Activated CD8-positive, alpha-beta memory T cell treated with anti-CD3 and anti-CD28 coated beads, Interleukin-2, amount 10 ng/mL, durations not matched to agents 7 days and 5 days (primary cell): Measurements from ENCODE around the gene LUZP1. TPM values are rescaled to one million over a fixed set of nuclear protein-coding genes. Genes with fewer than 3 reads are reported as not detected.

ENCODE experiments used
- ATAC-seq: fragments of 150-1000 bp; cut with Tn5 transposase; one replicate; pipeline ENCODE4 v1.10.0; 2021; ENCODE audit warnings: moderate library complexity
- CTCF ChIA-PET: fragments of 350-600 bp; sonication (Branson Sonifier 250); formaldehyde crosslinking; loops from one replicate; lab custom pipeline; 2021; ENCODE audit warnings: antibody characterized with exemption; lab: Charles Lee
- DNase-seq: peaks from one replicate; pipeline ENCODE4 v3.0.0-alpha.2; 2020
- H3K27ac Mint-ChIP-seq: one replicate; pipeline ENCODE4 v1.8.0; 2021; ENCODE audit warnings: mild to moderate bottlenecking, mixed read lengths
- H3K27me3 Mint-ChIP-seq: one replicate; pipeline ENCODE4 v1.8.0; 2021; ENCODE audit warnings: mixed read lengths
- H3K36me3 Mint-ChIP-seq: one replicate; pipeline ENCODE4 v1.8.0; 2021; ENCODE audit warnings: mild to moderate bottlenecking, mixed read lengths
- H3K4me1 Mint-ChIP-seq: one replicate; pipeline ENCODE4 v1.8.0; 2021; ENCODE audit warnings: mixed read lengths
- H3K4me3 Mint-ChIP-seq: one replicate; pipeline ENCODE4 v1.8.0; 2021; ENCODE audit warnings: mild to moderate bottlenecking, moderate library complexity, mixed read lengths
- H3K9me3 Mint-ChIP-seq: one replicate; pipeline ENCODE4 v1.8.0; 2022; ENCODE audit warnings: low read depth, mixed read lengths
- total RNA-seq, 2 experiments: library from RNA; stranded (reverse); gene quantifications; one replicate each; pipeline ENCODE4 v1.2.3, GENCODE V29; 2021

Gene LUZP1
- total RNA-seq, 2 experiments from 2014 or later: 19.5 to 20.4 TPM

DNA sequence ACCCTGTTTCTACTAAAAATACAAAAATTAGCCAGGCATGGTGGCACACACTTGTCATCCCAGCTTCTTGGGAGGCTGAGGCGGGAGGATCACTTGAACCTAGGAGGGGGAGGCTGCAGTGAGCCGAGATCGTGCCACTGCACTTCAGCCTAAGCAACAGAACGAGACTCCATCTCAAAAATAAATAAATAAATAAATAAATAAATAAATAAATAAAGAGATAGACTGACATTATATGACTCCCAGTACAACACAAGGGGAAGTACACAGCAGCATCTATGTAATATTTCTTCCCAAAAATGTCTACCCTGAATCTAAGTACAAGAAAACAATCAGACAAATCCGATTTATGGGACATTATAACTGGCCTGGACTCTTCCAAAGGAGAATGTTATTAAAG is 35.1 kb downstream of the LUZP1 start:
- H3K4me3 Mint-ChIP-seq: no peak overlapping the region

DNA sequence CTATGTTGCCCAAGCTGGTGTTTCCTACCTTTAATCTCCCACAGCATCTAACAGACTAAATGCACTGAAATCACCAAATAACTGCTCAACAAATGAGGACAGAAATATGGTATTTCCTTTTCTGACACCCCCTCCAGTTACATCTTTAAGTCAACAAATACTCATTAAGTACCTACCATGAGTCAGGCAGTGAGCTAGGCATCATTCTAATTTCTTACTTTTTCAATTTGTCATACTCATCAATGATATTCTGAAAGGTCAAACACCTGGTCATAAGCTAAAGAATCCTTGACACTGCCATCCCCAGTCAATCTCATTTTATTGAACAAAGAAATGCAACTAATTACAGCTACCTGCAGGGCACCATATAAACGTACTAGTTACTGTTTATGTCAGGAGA is 36.6 kb downstream of the LUZP1 start:
- Mint-ChIP-seq H3K4me3 (no peak overlapping the region), H3K4me1 (peaks cover 3% of the 10 kb centered on the region), H3K27ac (no peak overlapping the region), H3K9me3 (no peaks in the 10 kb centered on the region), H3K27me3 (no peaks in the 10 kb centered on the region), H3K36me3 (peaks cover 3% of the 10 kb centered on the region)
- DNase-seq (no peak), ATAC-seq (no peak)
- CTCF ChIA-PET: interaction anchor here (2.1 to 4.3 kb wide), 3 partner anchors 13 to 52 kb away, joined by 4 to 23 read pairs (median 6); no protein-coding TSS in a partner anchor

More for the DNA sequence above, 35.1 kb downstream of the LUZP1 start:
- ATAC-seq (no peak), DNase-seq (no peak)
- Mint-ChIP-seq H3K9me3 (no peaks in the 10 kb centered on the region), H3K27ac (no peak overlapping the region), H3K36me3 (peaks cover 3% of the 10 kb centered on the region), H3K27me3 (no peaks in the 10 kb centered on the region), H3K4me1 (peaks cover 3% of the 10 kb centered on the region)
- CTCF ChIA-PET: interaction anchor here (2.2 to 4.3 kb wide), 2 partner anchors 22 to 50 kb away, joined by 4 to 23 read pairs; no protein-coding TSS in a partner anchor

GRCh38 chr1:23129846-23130245 is 38.8 kb downstream of the LUZP1 start:
- Mint-ChIP-seq H3K4me3 (no peak overlapping the region), H3K27ac (no peak overlapping the region), H3K9me3 (no peaks in the 10 kb centered on the region), H3K4me1 (peaks cover 13% of the 10 kb centered on the region), H3K27me3 (no peaks in the 10 kb centered on the region), H3K36me3 (peaks cover 3% of the 10 kb centered on the region)
- ATAC-seq: no peak
- CTCF ChIA-PET: no interaction called here
- no peak for DNase-seq

GRCh38 chr1:23126801-23127200 is 41.9 kb downstream of the LUZP1 start:
- Mint-ChIP-seq H3K9me3 (no peaks in the 10 kb centered on the region), H3K4me3 (no peak overlapping the region)

DNA sequence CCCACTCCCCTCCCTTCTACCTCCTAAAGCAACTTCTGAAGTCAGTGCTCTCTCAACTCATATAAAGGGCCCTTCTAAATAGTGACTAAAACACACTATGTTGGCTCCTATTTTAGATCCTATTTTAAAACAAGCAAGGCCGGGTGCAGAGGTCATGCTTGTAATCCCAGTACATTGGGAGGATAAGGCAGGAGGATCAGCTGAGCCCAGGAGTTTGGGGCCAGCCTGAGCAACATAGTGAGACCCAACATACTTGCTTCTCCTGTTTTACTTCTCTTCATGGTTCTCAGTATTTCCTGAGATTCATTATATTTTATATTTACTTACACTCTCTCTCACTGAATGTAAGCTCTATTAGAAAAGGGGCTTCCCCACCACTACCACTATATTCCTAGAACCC is 42.5 kb downstream of the LUZP1 start:
- CTCF ChIA-PET: interaction anchor here (5.4 kb wide), 1 partner anchor 58 kb away, joined by 24 read pairs; no protein-coding TSS in a partner anchor
- no peaks in the 10 kb centered on the region for H3K9me3 Mint-ChIP-seq
- DNase-seq (no peak), ATAC-seq (no peak)
- H3K27me3 Mint-ChIP-seq: no peaks in the 10 kb centered on the region
- no peak overlapping the region for H3K27ac Mint-ChIP-seq
- H3K4me3 Mint-ChIP-seq: no peak overlapping the region
- peaks cover 25% of the 10 kb centered on the region for H3K4me1 Mint-ChIP-seq
- H3K36me3 Mint-ChIP-seq: peaks cover 3% of the 10 kb centered on the region

More at GRCh38 chr1:23126801-23127200, 41.9 kb downstream of the LUZP1 start:
- CTCF ChIA-PET: interaction anchor here (1.8 kb wide), 1 partner anchor 57 kb away, joined by 6 read pairs; no protein-coding TSS in a partner anchor
- peaks cover 3% of the 10 kb centered on the region for H3K36me3 Mint-ChIP-seq
- no peaks in the 10 kb centered on the region for H3K27me3 Mint-ChIP-seq
- DNase-seq (no peak), ATAC-seq (no peak)
- peaks cover 25% of the 10 kb centered on the region for H3K4me1 Mint-ChIP-seq
- H3K27ac Mint-ChIP-seq: no peak overlapping the region

DNA sequence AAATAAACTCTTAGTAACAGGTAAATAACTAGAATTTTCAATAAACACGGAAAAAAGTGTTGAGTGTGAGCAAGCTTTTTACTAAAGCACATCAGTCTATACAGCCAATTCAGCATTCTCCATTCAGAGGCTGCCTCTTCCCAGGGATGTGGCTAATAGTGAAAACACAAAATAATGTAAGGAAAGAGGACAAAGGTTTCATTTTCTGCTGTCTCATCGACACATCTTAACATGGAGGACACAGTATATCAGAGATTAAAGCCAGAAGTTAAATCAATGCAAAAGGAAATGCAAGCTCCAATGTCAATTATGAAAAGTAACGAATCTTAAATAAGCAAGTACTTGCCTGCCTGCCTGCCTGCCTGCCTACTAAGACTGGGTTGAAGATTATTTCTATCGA is 43.2 kb downstream of the LUZP1 start:
- H3K27ac Mint-ChIP-seq: no peak overlapping the region
- no peak for ATAC-seq
- no peaks in the 10 kb centered on the region for H3K9me3 Mint-ChIP-seq
- CTCF ChIA-PET: interaction anchor here (1.5 to 5.4 kb wide), 2 partner anchors 43 to 59 kb away, joined by 3 to 24 read pairs; partner anchors contain the start of gene LUZP1
- no peak for DNase-seq
- H3K27me3 Mint-ChIP-seq: no peaks in the 10 kb centered on the region
- H3K4me1 Mint-ChIP-seq: peaks cover 26% of the 10 kb centered on the region
- H3K36me3 Mint-ChIP-seq: peaks cover 2% of the 10 kb centered on the region
- H3K4me3 Mint-ChIP-seq: no peak overlapping the region

- Mint-ChIP-seq H3K27me3 (no peaks in the 10 kb centered on the region), H3K4me1 (peaks cover 32% of the 10 kb centered on the region), H3K9me3 (no peaks in the 10 kb centered on the region), H3K27ac (no peak overlapping the region), H3K4me3 (no peak overlapping the region), H3K36me3 (peaks cover under 1% of the 10 kb centered on the region)
- CTCF ChIA-PET: interaction anchor here (0.6 to 5.4 kb wide), 4 partner anchors 24 to 60 kb away, joined by 3 to 24 read pairs (median 3); partner anchors contain the start of gene LUZP1
- no peak for ATAC-seq
- no peak for DNase-seq
Measured at GRCh38 chr1:23124259-23125026, 44.2 kb downstream of the LUZP1 start.

GRCh38 chr1:23123528-23123927 is 45.1 kb downstream of the LUZP1 start:
- ATAC-seq (no peak), DNase-seq (no peak)
- Mint-ChIP-seq H3K9me3 (no peaks in the 10 kb centered on the region), H3K36me3 (no peaks in the 10 kb centered on the region), H3K27ac (no peak overlapping the region), H3K4me1 (peaks cover 41% of the 10 kb centered on the region), H3K27me3 (no peaks in the 10 kb centered on the region), H3K4me3 (no peak overlapping the region)
- CTCF ChIA-PET: interaction anchor here (0.6 to 5.4 kb wide), 5 partner anchors 23 to 1341 kb away, joined by 3 to 24 read pairs (median 3); no protein-coding TSS in a partner anchor

DNA sequence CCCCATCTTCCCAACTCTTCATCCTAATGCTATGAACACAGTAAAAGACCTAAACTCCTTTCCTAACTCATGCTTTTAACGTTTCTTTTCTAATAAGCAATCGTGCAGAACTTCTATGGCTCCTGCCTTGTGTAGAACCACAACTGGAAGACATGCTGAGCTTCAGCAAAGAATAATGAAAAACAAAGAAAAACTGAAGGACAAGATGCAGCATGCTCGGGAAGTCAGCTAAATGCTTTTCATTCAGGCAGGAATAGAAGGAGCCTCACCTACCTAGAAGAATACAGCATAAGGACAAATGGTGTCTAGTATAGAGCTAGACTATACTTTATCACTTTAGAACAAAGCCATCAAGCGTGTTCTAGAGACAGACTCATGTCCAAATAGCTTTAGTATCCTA is 45.9 kb downstream of the LUZP1 start:
- no peak overlapping the region for H3K4me3 Mint-ChIP-seq
- no peak for DNase-seq
- no peak for ATAC-seq
- H3K27me3 Mint-ChIP-seq: no peaks in the 10 kb centered on the region
- no peaks in the 10 kb centered on the region for H3K9me3 Mint-ChIP-seq
- H3K36me3 Mint-ChIP-seq: peaks cover 2% of the 10 kb centered on the region
- H3K4me1 Mint-ChIP-seq: peaks cover 44% of the 10 kb centered on the region
- CTCF ChIA-PET: interaction anchor here (0.9 to 5.4 kb wide), 5 partner anchors 29 to 62 kb away, joined by 3 to 24 read pairs (median 3); no protein-coding TSS in a partner anchor
- H3K27ac Mint-ChIP-seq: no peak overlapping the region

DNA sequence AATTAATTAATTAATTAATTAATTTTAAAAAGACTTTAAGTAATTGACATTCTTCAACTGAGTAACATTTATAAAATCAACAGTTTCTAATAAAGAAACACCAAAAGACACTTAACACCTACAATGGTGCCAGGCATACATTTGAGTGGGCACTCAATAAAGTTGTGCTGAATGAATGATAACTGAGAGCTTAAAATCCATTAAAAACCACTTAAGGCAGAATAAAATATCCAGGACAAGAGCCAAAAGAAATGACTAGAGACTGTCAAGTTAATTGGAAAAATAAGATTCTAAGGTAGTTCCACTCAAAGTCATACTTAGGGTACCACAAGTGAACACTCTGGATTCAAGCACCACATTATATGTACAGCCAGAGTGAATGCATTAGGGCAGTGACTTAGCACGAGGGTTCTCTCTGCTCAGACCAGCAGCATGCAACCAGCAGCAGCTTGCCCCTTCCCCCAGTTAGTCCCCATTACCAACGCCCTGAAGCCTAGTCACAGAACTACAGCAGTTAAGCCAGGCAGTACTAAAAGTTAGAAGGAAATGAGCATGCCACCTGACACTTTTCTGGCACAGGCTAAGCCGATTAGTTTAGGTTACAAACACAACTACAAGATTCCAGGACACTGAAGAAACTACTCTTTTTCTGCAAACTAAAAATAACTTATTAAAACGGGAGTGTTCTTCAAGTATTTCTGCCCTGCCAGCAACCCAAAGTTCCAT is 46.5 kb downstream of the LUZP1 start:
- Mint-ChIP-seq H3K36me3 (peaks cover 2% of the 10 kb centered on the region), H3K27me3 (no peaks in the 10 kb centered on the region), H3K27ac (no peak overlapping the region), H3K4me1 (peaks cover 44% of the 10 kb centered on the region), H3K4me3 (no peak overlapping the region), H3K9me3 (no peaks in the 10 kb centered on the region)
- DNase-seq: no peak
- no peak for ATAC-seq
- CTCF ChIA-PET: interaction anchor here (1.1 to 5.4 kb wide), 3 partner anchors 28 to 62 kb away, joined by 3 to 24 read pairs (median 4); no protein-coding TSS in a partner anchor

DNA sequence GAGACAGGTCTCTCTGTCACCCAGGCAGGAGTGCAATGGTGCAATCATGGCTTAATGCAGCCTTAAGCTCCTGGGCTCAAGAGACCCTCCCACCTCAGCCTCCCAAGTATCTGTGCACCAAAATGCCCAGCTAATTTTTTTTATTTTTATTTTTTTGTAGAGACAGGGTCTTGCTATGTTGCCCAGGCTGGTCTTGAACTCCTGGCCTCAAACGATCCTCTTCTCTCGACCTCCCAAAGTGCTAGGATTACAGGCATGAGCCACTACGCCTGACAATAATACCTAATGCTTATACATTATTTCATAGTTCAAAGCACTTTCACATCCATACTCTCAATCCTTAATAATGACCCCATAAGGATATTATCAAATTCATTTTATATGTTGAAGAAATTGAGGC is 48.3 kb downstream of the LUZP1 start:
- Mint-ChIP-seq H3K27me3 (no peaks in the 10 kb centered on the region), H3K27ac (no peak overlapping the region), H3K36me3 (peaks cover 2% of the 10 kb centered on the region), H3K4me3 (no peak overlapping the region), H3K9me3 (no peaks in the 10 kb centered on the region), H3K4me1 (peaks cover 50% of the 10 kb centered on the region)
- CTCF ChIA-PET: interaction anchor here (1.7 to 3.0 kb wide), 6 partner anchors 10 to 63 kb away, joined by 6 to 22 read pairs (median 13); partner anchors contain the start of gene LUZP1
- no peak for DNase-seq
- no peak for ATAC-seq

GRCh38 chr1:23118957-23119792 is 49.5 kb downstream of the LUZP1 start:
- H3K9me3 Mint-ChIP-seq: no peaks in the 10 kb centered on the region
- peaks cover 50% of the 10 kb centered on the region for H3K4me1 Mint-ChIP-seq
- peak overlapping the region; percentile 88 for H3K27ac Mint-ChIP-seq
- ATAC-seq: peak; percentile 82
- no peaks in the 10 kb centered on the region for H3K27me3 Mint-ChIP-seq
- CTCF ChIA-PET: interaction anchor here (0.6 to 3.0 kb wide), 12 partner anchors 9 to 1786 kb away, joined by 3 to 22 read pairs (median 6); partner anchors contain the start of gene LUZP1
- H3K4me3 Mint-ChIP-seq: peak overlapping the region; percentile 65
- H3K36me3 Mint-ChIP-seq: peaks cover 2% of the 10 kb centered on the region
- DNase-seq: peak; percentile 74
